ENCODE data around the gene POLR2H. TPM values are rescaled to one million over a fixed set of nuclear protein-coding genes. Genes with fewer than 3 reads are reported as not detected.

POLR2H gene
- polyA plus RNA-seq, 1 donor (not counting 4 experiments of a cell fraction or from before 2014, with no cell fraction given): 202 TPM

DNA sequence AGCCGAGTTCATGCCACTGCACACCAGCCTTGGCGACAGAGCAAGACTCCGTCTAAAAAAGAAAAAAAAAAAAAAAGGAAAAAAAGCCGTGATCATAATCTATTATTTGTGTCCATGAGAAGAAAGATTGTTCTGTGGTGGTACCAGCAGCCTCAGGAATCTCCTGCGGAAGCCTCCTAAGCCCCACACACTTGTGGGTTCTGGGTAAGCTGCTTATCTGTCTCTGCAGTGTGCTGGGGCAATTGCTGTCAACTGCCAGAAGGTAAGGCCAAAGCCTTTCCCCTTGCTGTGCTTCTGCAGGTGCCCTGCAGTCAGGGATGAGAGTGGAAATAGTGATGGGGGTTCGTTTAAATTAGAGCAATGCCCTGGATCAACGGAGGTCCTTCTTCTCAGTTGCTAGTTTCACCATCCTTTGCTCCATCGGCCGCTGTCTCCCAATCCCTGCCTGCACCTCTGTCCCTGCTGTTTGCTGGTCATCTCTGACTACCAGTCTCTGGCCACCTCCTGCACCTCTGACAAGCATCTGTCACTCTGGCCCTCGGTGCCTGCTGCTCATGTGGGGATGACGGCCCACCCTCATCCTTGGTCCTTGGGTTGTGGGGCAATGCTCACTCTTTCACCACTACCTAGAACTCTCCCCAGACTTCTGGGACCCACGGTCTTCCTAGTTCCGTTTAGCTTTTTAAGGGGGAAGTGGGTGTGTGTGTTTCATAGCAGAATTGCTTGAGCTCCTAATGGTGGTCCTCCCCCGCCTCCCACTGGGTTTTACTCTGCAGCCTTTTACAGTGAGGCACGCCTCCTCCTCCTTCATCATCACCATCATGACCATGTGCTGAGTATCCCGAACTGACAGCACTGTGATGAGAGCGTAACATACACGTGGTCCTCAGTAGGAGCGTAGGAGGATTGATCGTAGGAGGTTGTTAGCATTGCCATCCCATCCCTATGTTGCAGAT lies 43.8 kb downstream of the POLR2H start:
- no peak for FAIRE-seq

DNA sequence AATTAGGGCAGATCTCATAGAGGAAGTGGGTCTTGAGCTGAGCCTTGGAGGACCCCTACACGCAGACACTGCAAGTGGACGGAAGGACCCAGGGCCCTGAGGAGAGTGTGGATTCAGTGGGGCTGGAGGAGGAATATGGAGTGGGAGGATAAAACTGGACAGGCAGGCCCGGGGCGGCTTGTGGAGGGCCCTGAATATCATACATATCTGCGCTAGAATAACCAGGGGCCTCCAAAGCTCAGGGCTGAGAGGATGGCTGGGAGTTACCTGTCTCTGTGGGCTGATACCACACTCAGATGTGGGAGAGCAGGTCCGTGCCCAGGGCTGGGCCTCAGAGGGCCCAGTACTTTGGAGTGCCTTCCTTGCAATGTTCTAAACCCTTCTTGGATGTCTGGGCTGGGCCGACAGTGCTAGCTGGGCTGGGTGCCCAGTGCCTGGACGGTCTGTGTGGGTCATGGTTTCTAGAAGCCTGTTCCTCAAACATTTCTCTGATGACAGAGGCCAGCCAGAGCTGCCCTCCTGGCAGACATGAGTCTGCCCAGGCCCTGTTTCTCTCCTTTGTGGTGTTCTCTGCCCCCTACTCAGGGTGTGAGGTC lies 47.9 kb downstream of the POLR2H start:
- no peaks in the 10 kb centered on the region for H4K20me1 ChIP-seq (ENCODE audit: control insufficient read depth, extremely low read depth, insufficient read depth, low read length)
- no peak overlapping the region for H3K9ac ChIP-seq (ENCODE audit: control insufficient read depth, extremely low read depth, insufficient read depth, low read length)
- TF ChIP-seq, protein P1, sequence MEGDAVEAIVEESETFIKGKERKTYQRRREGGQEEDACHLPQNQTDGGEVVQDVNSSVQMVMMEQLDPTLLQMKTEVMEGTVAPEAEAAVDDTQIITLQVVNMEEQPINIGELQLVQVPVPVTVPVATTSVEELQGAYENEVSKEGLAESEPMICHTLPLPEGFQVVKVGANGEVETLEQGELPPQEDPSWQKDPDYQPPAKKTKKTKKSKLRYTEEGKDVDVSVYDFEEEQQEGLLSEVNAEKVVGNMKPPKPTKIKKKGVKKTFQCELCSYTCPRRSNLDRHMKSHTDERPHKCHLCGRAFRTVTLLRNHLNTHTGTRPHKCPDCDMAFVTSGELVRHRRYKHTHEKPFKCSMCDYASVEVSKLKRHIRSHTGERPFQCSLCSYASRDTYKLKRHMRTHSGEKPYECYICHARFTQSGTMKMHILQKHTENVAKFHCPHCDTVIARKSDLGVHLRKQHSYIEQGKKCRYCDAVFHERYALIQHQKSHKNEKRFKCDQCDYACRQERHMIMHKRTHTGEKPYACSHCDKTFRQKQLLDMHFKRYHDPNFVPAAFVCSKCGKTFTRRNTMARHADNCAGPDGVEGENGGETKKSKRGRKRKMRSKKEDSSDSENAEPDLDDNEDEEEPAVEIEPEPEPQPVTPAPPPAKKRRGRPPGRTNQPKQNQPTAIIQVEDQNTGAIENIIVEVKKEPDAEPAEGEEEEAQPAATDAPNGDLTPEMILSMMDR (optimal IDR thresholded peaks at IDR 0.05 in 1 of 3, IDR thresholded peaks at IDR 0.05 in 1 of 3, conservative IDR thresholded peaks at IDR 0.05 in 1 of 3; ENCODE audit: extremely low read depth in 1 of 3, insufficient read depth in 2 of 3, low read length in 3 of 3): no peak
- TF ChIP-seq EZH2 (IDR thresholded peaks at IDR 0.05; ENCODE audit: low read length): no peak
- no peaks in the 10 kb centered on the region for H3K9me3 ChIP-seq (ENCODE audit: control insufficient read depth, low read depth, low read length)
- no peak overlapping the region for H2AFZ ChIP-seq (ENCODE audit: control insufficient read depth, low read length)
- H3K36me3 ChIP-seq (ENCODE audit: control insufficient read depth in 2 of 2, extremely low read depth in 1 of 2, insufficient read depth in 2 of 2, low read length in 2 of 2): no peaks in the 10 kb centered on the region
- no peak for DNase-seq (ENCODE audit: low read depth, low spot score)
- H3K4me2 ChIP-seq (ENCODE audit: control insufficient read depth, extremely low read depth, insufficient read depth, low read depth, low read length): no peak overlapping the region
- no peaks in the 10 kb centered on the region for H3K9me1 ChIP-seq (ENCODE audit: control insufficient read depth, extremely low read depth, insufficient read depth, low read length)
- no peak overlapping the region for H3K27ac ChIP-seq (ENCODE audit: control insufficient read depth, insufficient read depth, low read length)
- H3K79me2 ChIP-seq (ENCODE audit: control insufficient read depth, insufficient read depth, low read length): no peaks in the 10 kb centered on the region
- FAIRE-seq: no peak
- dilution Hi-C loops (cut with MboI; ENCODE audit: extremely low pct_ligation_motif_present, low sequenced_read_pairs): no loop called here
- no peak overlapping the region for H3K4me3 ChIP-seq (ENCODE audit: control insufficient read depth in 2 of 3, extremely low read depth in 1 of 3, insufficient read depth in 2 of 3, low read depth in 1 of 3, low read length in 3 of 3)
- no peaks in the 10 kb centered on the region for H3K4me1 ChIP-seq (ENCODE audit: control insufficient read depth, extremely low read depth, insufficient read depth, low read length)
- H3K27me3 ChIP-seq (ENCODE audit: control insufficient read depth, extremely low read depth, insufficient read depth, low read length): no peaks in the 10 kb centered on the region

More for the DNA sequence above, 43.8 kb downstream of the POLR2H start:
- Histone ChIP-seq H3K79me2 (ENCODE audit: control insufficient read depth, insufficient read depth, low read length) (no peaks in the 10 kb centered on the region), H3K4me2 (ENCODE audit: control insufficient read depth, extremely low read depth, insufficient read depth, low read depth, low read length) (no peak overlapping the region), H3K27ac (ENCODE audit: control insufficient read depth, insufficient read depth, low read length) (no peak overlapping the region), H3K27me3 (ENCODE audit: control insufficient read depth, extremely low read depth, insufficient read depth, low read length) (peaks cover 13% of the 10 kb centered on the region), H3K9me1 (ENCODE audit: control insufficient read depth, extremely low read depth, insufficient read depth, low read length) (no peaks in the 10 kb centered on the region), H4K20me1 (ENCODE audit: control insufficient read depth, extremely low read depth, insufficient read depth, low read length) (no peaks in the 10 kb centered on the region), H3K9me3 (ENCODE audit: control insufficient read depth, low read depth, low read length) (no peaks in the 10 kb centered on the region), H3K4me1 (ENCODE audit: control insufficient read depth, extremely low read depth, insufficient read depth, low read length) (no peaks in the 10 kb centered on the region), H2AFZ (ENCODE audit: control insufficient read depth, low read length) (no peak overlapping the region), H3K9ac (ENCODE audit: control insufficient read depth, extremely low read depth, insufficient read depth, low read length) (no peak overlapping the region), H3K36me3 (ENCODE audit: control insufficient read depth in 2 of 2, extremely low read depth in 1 of 2, insufficient read depth in 2 of 2, low read length in 2 of 2) (no peaks in the 10 kb centered on the region), H3K4me3 (ENCODE audit: control insufficient read depth in 2 of 3, extremely low read depth in 1 of 3, insufficient read depth in 2 of 3, low read depth in 1 of 3, low read length in 3 of 3) (no peak overlapping the region)
- TF ChIP-seq EZH2 (IDR thresholded peaks at IDR 0.05; ENCODE audit: low read length): no peak
- TF ChIP-seq, protein P1 (optimal IDR thresholded peaks at IDR 0.05 in 1 of 3, IDR thresholded peaks at IDR 0.05 in 1 of 3, conservative IDR thresholded peaks at IDR 0.05 in 1 of 3; ENCODE audit: extremely low read depth in 1 of 3, insufficient read depth in 2 of 3, low read length in 3 of 3): no peak
- dilution Hi-C loops (cut with MboI; ENCODE audit: extremely low pct_ligation_motif_present, low sequenced_read_pairs): no loop called here
- DNase-seq (ENCODE audit: low read depth, low spot score): no peak
